Gastrocnemius medialis (tissue), 4 donors: ENCODE measurements around the gene WNT9A.

Source experiments
- CTCF ChIP-seq, 5 experiments: fragments of 450-650 bp in 3 of 5; fragments of 200-600 bp in 2 of 5; sonication (generic) in 2 of 5; IDR thresholded peaks in 4 of 5; conservative IDR thresholded peaks in 1 of 5; 1 replicate in 4 of 5; 2 replicates in 1 of 5; pipeline ENCODE4 v1.5.1; 2016 to 2019; ENCODE audit warnings: antibody characterized with exemption in 5 of 5, mild to moderate bottlenecking in 3 of 5, moderate library complexity in 3 of 5
- POLR2A ChIP-seq, 2 donors: fragments of 450-650 bp; IDR thresholded peaks; one replicate each; pipeline ENCODE4 v1.6.1; 2017; ENCODE audit warnings: antibody characterized with exemption in 2 of 2, mild to moderate bottlenecking in 2 of 2, moderate library complexity in 2 of 2

- TF ChIP-seq CTCF (IDR thresholded peaks at IDR 0.05 in 4 of 5, conservative IDR thresholded peaks at IDR 0.05 in 1 of 5) = no peak
- no peak for TF ChIP-seq POLR2A (IDR thresholded peaks at IDR 0.05)
Observed at GRCh38 chr1:227897704-227898438, 49.9 kb downstream of the WNT9A start.
